Ammon's horn (tissue), 1 donor: ENCODE results near the gene PHF3.

ENCODE experiments used
- DNase-seq: peaks from one replicate; pipeline ENCODE4 v3.0.0-alpha.2; 2016; ENCODE audit warnings: low spot score

The PHF3 gene

DNA sequence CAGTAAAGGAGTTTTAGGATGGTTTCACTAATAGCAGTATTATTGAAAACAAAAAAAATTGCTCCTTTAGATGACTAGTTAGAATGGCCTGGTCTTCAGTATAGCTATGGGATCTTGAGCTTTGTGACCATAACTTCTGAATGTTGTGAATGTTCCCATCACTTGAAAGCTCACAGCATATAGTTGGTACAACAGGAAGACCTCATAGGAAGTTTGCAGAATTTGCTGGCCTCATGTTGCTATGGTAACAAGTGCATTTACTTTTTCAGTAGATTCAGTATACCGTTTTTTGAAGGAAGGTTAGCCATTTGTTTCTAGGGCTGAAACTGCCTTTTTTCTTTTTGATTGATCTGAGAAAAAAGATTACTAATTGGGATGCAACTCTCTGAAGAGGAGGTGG, 8.3 kb downstream of the PHF3 start:
- DNase-seq = no peak

DNA sequence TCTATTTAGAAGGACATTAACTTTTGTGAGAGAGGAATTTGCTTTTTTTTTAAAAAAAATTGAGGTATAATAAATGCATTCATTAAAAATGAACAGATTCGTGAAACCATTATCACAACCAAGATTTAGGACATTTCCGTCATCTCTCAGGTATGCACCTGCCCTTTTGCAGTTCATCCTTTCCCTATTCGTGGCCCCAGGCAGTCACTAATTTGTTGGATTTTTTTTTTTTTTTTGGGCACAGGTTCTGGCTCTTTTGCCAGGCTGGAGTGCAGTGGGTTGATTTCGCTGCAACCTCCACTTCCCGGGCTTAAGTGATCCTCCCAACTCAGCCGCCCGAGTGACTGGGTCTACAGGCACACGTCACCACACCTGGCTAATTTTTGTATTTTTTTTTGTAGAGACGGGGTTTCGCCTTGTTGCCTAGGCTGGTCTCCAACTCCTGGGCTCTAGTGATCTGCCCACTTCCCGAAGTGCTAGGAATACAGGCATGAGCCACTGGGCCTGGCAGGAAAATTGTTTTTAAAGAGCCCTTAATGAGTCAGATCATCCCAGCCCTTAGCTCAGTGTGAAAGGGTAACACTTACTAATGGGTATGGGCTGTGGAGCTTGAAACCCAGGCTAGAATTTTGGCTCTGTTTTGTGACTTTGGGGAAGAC, 9.2 kb downstream of the PHF3 start:
- DNase-seq = no peak

DNA sequence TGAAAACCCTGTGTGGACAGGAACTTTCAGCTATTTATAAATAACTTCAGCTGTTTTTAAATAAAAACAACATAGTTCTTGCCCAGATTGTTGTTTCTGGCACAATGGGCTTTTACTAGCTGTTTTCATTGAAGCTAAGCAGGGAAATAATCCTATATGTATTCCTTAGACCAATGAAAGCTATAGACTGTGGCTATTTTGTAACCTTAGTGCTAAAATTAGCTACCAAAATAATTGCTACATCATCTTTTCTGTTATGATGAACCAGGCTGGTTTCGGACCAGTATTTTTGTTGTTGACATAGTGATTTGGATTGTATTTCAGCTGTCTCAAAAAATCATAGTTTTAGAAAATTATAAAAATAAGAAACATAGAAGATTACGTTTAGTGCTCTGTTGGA, 13.7 kb downstream of the PHF3 start:
- DNase-seq = no peak

DNA sequence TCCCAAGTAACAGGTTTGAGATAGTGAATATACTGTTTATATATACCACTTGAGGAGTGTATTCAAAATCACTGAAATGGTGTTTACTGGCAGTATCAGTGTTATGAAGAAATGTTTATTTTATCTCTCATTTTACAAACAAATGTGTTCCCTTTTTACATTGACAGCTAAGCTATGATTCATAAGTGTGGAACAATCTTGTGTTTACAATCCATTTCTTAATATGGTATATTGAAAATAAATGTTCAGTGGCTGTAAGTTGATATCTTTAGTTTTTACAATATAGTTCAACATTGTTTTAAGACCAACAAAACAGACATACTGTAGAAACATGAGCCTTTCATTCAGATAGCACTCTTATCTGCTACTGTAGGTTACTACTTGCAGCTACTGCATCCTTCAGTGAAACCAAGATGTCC, 14.3 kb downstream of the PHF3 start:
- DNase-seq = no peak

DNA sequence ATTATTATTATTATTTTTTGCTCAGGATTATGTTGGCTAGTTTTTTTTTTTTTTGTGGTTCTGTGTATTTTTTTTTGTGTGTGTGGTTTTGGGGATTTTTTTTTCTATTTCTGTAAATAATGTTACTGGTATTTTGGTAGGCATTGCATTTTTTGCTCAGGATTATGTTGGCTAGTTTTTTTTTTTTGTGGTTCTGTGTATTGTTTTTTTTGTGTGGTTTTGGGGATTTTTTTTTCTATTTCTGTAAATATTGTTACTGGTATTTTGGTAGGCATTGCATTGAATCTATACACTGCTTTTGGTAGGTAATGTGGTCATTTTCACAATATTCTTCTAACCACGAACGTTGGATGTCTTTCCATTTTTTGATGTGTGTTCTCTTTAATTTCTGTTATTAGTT, 17.4 kb downstream of the PHF3 start:
- no peak for DNase-seq

DNA sequence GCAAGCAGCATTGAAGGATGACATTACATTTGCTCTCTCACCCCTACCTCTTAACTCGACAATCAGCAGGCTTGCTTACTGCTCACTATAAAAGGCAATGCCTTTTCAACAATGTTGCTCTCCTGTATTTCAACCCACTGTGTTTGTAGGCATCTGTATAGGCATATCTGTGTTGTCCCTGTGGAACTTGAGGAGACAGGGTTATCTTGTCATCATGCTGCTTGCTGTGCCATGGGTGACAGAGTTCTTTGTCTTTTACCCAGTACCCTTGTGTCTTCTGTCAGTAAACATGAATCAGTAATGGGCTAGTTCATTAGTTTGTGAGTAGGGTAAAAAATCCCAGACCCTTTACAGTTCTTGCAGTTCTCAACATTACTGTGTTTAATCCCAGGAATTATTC, 25.2 kb downstream of the PHF3 start:
- peak; percentile 22 for DNase-seq

DNA sequence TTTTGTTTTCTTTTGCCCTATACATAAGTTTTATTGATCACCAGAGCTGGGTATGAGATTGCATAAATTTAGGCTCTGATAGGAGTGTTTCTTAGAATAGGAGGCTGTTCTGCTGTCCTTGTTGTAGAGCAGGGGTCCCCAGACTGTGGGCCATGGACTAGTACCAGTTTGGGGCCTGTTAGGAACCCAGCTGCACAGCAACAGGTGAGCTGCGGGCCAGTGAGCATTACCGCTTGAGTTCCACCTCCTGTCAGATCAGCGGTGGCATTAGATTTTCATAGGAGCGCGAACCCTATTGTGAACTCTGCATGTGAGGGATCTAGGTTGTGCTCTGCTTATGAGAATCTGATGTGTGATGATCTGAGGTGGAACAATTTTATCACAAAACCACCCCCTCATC, 26.2 kb downstream of the PHF3 start:
- no peak for DNase-seq

DNA sequence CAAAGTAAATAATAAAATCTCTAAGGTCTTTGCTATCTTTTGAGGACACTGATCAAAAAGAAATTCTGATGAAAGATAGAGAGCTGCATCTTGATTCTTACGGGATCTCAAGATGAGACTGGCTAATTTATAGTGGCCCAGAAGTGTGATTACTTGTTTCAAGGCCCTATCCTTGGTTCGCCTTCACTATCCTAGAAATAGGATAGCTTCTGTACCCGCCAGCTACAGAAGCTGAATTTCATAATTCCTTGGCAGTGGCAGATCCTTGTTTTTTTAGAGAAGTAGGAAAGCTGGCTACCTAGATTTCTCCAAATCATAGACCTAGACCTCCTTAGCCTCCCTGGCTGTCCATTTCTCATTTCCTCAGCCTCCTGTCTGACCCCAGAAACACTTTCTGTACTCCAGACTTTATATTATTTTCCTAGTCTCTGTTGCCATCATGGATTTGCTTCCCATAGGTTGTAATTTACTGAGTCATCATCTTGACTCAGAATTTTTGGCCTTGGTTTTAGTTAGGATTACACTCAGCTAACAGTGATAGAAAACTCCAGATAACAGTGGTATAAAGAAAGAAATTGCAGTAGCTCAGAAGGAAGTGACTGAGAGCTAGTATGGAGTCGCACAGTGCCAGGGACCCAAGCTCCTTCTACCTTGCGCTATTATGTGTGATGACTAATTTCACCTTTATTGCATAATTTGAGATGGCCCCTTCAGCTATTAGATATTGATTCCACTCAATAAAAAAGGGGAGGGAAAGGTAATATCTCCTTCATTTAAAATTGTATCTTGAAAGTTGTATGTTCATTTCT, 27.7 kb downstream of the PHF3 start:
- DNase-seq = no peak

DNA sequence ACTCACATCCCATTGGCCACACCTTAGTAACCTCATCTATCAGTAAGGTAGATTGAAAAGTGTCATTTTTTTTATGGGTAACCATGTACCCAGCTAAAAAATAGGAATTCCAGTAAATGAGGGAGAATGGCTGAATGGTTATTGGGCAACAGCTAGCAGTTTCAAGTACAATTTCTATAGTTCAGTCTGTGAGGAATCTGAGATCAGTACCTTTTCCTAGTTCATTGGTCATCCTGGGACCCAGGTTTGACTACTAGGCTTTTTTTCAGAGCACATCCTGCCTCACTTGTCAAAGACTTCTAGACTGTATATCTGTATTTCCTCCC, 28.3 kb downstream of the PHF3 start:
- DNase-seq = no peak

DNA sequence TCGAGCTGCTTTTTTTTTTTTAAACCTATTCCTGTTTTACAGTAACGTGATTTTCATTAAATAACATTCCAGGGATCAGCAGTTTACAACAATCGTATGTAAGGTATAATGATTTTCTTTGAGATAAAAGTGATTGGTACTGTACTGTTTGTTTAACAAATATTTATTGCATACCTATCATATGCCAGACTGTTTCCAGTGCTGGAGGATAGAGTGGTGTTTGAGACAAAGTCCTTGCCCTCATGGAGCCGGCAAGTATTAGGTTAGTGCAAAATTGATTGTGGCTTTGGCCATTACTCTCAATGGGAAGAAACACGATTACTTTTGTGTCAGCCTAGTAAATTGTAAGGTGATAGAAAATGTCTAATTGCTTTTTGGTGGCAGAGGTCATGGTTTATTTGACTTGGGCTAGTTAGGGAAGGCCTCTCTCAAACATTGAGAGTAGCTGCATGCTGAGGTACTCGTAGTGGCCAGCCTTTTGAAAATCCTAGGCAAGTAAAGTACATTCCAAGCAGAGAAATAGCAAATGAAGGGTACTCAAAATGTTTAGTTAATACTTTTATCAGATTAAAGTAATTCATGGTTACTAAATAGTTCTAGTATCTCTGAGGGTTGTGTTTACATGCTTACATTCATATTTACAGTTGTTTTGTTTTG, 35.6 kb downstream of the PHF3 start:
- no peak for DNase-seq

DNA sequence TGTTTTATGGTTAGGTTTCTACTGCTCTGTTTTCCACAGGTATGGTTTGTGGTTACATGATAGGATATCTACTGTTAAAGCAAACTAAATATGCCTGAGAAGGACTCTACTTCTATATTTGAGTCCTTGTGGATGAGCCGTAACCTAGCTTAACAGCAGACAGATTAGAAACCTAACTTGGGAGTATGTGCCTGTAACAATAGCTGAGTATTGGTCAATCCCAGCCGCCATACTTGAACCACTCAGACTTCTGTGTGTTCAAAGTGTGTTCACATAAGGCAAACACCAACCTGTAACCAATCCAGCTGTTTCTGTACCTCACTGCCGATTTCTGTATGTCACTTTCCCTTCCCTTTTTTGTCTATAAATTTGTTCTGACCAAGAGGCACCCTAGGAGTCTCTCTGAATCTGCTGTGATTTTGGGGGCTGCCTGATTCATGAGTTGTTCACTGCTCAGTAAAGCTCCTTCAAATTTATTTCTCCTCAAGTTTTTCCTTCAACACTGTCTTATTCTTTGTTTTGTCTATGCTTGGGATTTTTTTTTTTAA, 37.1 kb downstream of the PHF3 start:
- no peak for DNase-seq

DNA sequence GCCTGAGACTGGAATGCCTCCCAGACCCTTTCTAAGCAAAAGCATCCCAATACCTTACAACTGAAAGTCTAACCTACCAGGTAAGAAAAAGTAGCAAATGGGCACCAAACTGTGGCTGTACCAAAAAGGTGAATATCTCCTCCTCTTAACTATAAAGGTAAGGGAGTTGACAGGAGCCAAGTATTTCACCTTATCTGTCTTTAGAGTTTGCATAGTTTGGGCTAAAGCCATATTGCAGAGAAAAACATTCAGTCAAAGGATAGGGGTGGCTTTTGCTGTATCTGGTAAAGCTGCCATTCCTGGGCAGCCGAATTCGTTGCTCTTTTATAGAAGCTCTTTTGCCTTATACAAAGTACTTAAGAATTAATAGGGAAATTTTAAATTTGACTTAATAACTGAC, 38.1 kb downstream of the PHF3 start:
- no peak for DNase-seq

DNA sequence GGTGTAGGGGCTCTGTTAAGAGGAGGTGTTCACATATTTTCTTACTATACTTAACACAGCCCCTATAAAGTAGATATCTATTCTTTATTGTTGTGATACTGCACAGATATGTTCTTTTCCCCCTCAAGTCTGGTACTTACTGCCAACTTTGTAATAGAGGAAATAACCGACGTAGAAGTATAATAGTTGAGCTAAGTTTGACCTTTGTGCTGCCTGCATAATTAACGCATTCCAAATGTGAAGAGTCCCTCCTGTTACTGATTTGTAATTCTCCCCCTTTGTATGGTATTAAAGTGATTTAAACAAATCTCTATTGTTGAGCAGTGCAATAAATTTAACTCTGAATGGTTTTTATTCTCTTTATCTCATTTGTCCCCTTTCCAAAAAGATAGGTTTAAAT, 39.0 kb downstream of the PHF3 start:
- DNase-seq = no peak

DNA sequence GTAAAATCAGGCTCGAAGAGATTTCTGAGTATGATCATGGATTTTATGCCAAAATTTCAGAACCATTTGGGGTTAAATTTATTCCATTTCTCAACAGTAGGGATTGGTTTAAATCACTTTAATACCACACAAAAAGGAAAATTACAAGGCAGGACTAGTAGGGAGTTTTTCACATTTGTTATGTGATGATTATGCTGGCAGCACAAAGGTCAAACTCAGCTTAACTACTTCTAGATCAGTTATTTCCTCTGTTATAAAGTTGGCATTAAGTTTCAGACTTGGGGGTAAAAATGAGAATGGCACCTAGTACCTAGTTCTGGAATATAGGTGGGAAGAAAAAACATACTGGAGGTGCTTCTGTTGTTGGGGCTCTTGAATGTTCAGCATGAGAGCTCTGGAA, 39.5 kb downstream of the PHF3 start:
- DNase-seq = no peak

DNA sequence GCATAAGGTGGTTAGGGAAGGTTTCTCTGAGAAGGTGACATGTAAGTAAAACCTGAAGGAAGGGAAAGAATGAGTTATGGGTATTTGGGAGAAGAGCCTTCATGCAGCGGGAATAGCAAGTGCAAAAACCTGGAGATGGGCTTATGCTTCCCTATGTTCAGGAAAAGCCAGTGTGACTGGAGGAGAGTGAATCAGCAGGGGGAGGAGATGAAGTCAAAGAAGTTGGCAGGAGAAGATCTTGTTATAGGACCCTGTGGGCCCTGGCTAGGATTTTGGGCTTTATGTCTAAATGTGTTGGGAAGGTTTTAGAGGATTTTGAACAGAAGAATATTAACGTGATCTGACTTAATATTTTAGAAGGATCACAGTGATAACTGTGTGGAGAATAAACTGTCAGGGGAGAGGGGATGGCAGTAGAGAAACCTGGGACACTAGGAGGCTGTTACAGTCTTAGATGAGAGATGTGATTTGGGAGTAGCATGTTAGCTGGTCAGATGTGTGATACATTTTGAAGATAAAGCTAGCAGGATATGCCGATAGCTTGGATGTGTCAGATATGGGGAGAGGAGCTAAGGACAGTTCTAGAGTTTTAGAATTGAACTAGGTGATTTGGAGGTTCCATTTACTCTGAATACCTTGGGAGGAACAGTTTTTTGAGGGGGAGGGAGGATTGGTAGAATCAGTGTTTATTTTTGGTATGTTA, 41.0 kb downstream of the PHF3 start:
- no peak for DNase-seq

DNA sequence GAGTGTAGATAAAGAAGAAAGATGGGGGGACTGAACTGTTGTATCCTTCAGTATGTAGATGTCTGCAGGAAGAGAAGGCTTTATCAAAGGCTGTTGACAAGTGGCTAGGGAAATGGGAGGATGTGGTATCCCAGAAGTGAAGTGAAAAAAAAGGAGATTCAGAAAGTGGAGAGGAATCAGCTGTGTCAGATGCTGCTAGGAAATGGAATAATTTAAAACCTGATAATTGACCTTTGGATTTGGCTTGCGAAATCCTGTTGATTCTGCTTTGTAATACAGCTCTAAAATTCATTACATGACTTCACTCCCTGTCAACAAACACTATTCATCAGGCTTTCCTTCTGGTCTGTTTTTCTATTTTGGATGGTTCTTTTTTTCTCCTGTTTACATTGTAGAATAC, 41.7 kb downstream of the PHF3 start:
- DNase-seq = no peak

DNA sequence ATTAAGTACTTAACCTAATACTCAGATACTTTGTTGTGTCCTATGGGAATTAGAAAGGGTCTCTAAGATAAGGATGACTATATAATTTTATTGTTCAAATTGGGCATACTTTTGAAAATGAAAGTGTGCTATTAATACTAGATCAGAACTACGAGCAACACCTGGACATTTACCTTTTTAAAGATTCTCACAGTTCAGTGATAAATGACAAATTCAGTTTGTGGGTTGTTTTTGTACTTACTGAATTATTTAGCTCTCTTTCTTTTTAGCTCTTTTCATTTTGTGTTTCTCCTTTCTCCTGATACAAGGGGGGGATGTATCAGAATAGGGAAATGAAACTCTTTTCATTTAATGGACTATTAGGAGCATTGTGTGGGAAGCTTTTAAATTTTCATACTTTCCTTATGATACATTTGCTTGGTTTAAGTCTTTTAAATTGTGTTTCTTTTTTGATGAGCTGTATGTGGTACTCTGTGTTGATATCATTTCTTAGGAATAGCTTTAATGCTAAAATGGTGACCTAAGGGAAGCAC, 47.5 kb downstream of the PHF3 start:
- DNase-seq = no peak

DNA sequence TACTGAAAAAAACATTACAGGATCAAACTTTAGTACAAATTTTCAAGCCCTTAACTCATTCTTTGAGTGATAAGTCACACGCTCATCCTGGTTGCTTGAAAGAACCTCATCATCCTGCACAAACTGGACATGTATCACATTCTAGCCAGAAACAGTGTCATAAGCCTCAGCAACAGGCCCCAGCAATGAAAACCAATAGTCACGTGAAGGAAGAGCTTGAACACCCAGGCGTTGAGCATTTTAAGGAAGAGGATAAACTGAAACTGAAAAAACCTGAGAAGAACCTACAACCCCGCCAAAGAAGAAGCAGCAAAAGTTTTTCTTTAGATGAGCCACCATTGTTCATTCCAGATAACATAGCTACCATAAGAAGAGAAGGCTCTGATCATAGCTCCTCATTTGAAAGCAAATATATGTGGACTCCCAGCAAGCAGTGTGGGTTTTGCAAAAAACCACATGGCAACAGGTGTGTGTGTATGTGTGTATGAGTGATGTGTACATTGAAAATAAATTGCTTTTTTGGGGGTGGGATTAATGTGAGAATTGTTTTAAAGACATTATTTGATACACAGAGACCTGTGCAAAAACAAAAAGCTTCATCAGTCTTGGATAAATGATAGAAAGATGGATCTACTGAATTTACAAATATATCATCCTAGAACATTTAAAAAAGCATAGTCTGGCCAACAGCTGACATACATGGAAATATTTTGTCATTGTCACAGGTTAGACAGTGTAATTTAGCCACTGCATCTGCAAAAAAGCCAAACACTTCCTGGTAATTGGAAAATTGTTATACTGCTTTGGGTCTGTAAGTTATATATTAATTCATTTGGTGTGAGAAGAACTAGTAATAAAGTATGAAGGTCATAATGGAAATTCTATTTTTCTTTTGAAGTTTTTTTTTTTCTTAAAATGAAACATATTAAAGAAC, 50.1 kb downstream of the PHF3 start:
- peak; percentile 12 for DNase-seq

DNA sequence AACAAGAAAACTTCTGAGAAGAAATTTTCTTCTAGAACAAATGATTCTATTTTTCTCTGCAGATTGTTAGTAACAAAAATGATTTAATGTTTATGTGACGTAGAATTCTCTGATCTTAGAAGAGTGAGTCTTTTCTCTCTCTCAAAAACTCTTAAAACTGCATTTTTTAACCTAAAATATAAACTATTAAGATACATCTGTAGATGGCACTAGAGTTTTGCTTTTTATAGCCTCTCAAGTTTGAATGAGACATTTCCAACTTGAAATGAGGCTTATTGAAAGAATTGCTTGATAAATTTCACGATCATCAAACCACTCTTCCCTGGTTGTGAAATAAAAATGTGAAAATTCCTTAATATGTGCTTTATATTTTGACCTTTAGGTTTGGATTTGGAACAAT, 53.8 kb downstream of the PHF3 start:
- no peak for DNase-seq

DNA sequence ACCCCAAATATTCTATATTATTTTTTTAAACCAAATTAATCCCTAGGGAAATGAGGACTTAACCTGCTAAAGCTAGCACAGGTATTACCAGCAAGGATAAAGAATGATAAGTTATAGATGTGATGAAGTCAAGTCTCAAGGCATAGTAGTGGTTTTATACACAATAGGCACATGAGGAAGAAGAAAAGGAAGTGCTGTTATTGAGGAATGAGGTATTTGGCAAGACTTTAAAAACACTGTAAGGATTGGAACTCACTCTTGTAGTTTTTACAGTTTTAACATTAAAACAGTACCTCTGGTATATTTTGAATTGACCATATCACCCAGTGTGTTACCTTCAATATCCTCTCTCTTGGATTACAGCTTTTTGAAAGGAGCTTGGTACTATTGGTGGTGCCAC, 54.6 kb downstream of the PHF3 start:
- no peak for DNase-seq

DNA sequence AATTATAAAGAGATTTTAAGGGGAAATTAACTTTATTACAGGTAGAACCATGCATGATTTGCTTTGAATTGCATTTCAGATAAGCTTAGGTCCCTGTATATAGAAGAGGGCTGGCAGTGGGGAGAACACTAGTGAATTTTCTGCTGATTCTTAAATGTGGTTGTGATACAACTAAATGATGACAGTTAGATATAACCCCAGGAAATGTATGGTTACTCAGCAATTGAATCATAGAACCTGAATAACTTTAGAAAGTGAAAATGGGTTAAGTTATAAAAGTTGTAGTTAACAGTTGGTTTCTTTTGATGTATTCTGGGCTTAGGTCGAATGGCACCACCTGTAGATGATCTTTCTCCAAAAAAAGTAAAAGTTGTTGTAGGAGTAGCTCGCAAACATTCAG, 70.1 kb downstream of the PHF3 start:
- DNase-seq = no peak
